GM12878 (cell line): ENCODE results near the gene ANXA3. TPM values are rescaled to one million over a fixed set of nuclear protein-coding genes. Genes with fewer than 3 reads are reported as not detected.
A peak's percentile ranks its signal among the peaks of the same experiment; 100 is the strongest.

Experiments
- ATAC-seq: fragments of 200-7000 bp; cut with Tn5 transposase; 3 replicates; pipeline ENCODE4 v1.9.1; 2020; ENCODE audit warnings: mild to moderate bottlenecking, moderate library complexity
- BruUV-seq: library from RNA; stranded (reverse); fragments of 400-500 nt; replicated peaks from 2 replicates; lab custom pipeline; 2021; lab: Mats Ljungman, UMichigan
- CTCF ChIA-PET: fragments of 300-600 bp; sonication (Branson Sonifier 250); formaldehyde crosslinking; extraction: SDS; loops from one replicate; lab custom pipeline; 2021; ENCODE audit warnings: inconsistent platforms; lab: Yijun Ruan, JAX
- POLR2A ChIA-PET: fragments of 350-600 bp; formaldehyde crosslinking; extraction: SDS; loops from one replicate; lab custom pipeline; 2021; ENCODE audit warnings: inconsistent platforms; lab: Charles Lee
- RAD21 ChIA-PET: fragments of 300-600 bp; sonication (Branson Sonifier 250); formaldehyde crosslinking; loops from one replicate; lab custom pipeline; 2023; ENCODE audit warnings: antibody characterized with exemption; ENCODE audit not compliant: unreplicated experiment; lab: Charles Lee
- SMC1A ChIA-PET: fragments of 300-600 bp; sonication (Branson Sonifier 250); formaldehyde crosslinking; loops from one replicate; lab custom pipeline; 2023; ENCODE audit not compliant: unreplicated experiment, uncharacterized antibody; lab: Charles Lee
- DNase-seq: peaks from one replicate; pipeline ENCODE4 v3.0.0-alpha.2; 2011; ENCODE audit warnings: low read depth, low spot score
- FAIRE-seq: peaks from 3 replicates; lab custom pipeline; 2011; peaks lifted over from hg19 to GRCh38; lab: Jason Lieb, UNC
- H2AFZ ChIP-seq: 2 replicates; pipeline ENCODE4 v1.6.0; 2011; ENCODE audit warnings: low read depth, low read length, control low read depth; ENCODE audit not compliant: control insufficient read depth
- H3K27ac ChIP-seq: 2 replicates; pipeline ENCODE4 v1.5.1; 2011; ENCODE audit warnings: control low read depth; ENCODE audit not compliant: control insufficient read depth, insufficient read depth
- H3K27me3 ChIP-seq, 2 experiments: replicated peaks in 1 of 2; 2 replicates each; pipeline versions ENCODE4 v1.6.0 to v1.6.1; 2011; ENCODE audit warnings: low read length in 1 of 2; ENCODE audit not compliant: control insufficient read depth in 2 of 2, insufficient read depth in 2 of 2
- H3K36me3 ChIP-seq, 2 experiments: 2 replicates each; pipeline ENCODE4 v1.5.1; 2011; ENCODE audit warnings: low read length in 1 of 2; ENCODE audit not compliant: control insufficient read depth in 2 of 2, insufficient read depth in 2 of 2
- H3K4me1 ChIP-seq: 2 replicates; pipeline ENCODE4 v1.6.1; 2011; ENCODE audit warnings: mild to moderate bottlenecking, low read length, moderate library complexity, mixed read lengths; ENCODE audit not compliant: control insufficient read depth, insufficient read depth
- H3K4me2 ChIP-seq: 2 replicates; pipeline ENCODE4 v1.6.0; 2011; ENCODE audit warnings: control low read depth; ENCODE audit not compliant: control insufficient read depth, insufficient read depth
- H3K4me3 ChIP-seq: fragments of 200-600 bp; sonication (generic); 2 replicates; pipeline ENCODE4 v1.5.1; 2016
- H3K79me2 ChIP-seq: 2 replicates; pipeline ENCODE4 v1.6.0; 2011; ENCODE audit warnings: low read length; ENCODE audit not compliant: control insufficient read depth, insufficient read depth
- H3K9ac ChIP-seq: 2 replicates; pipeline ENCODE4 v1.8.0; 2011; ENCODE audit warnings: low read length, control low read depth, mixed read lengths; ENCODE audit not compliant: control insufficient read depth, insufficient read depth
- H3K9me3 ChIP-seq: replicated peaks from 3 replicates; pipeline ENCODE4 v1.5.1; 2011; ENCODE audit warnings: mild to moderate bottlenecking, low read length; ENCODE audit not compliant: control insufficient read depth, insufficient read depth
- H4K20me1 ChIP-seq: 2 replicates; pipeline ENCODE4 v1.6.0; 2011; ENCODE audit not compliant: control insufficient read depth, insufficient read depth
- CREB1 ChIP-seq: IDR thresholded peaks from 2 replicates; pipeline ENCODE4 v1.6.1; 2012; ENCODE audit warnings: low read depth, mild to moderate bottlenecking, inconsistent platforms
- CREM ChIP-seq: IDR thresholded peaks from 2 replicates; pipeline ENCODE4 v1.6.1; 2014; ENCODE audit warnings: antibody characterized with exemption, low read depth
- CTCF ChIP-seq, 3 experiments: IDR thresholded peaks in 2 of 3; conservative IDR thresholded peaks in 1 of 3; 2 replicates each; pipeline ENCODE4 v1.5.1; 2011; ENCODE audit warnings: low read depth in 3 of 3, low read length in 3 of 3, mild to moderate bottlenecking in 3 of 3, control low read depth in 2 of 3, moderate library complexity in 2 of 3, inconsistent platforms in 1 of 3, mixed read lengths in 1 of 3; ENCODE audit not compliant: control insufficient read depth in 2 of 3, insufficient read depth in 1 of 3; ENCODE audit errors: extremely low read depth in 1 of 3
- EGR1 ChIP-seq, 2 experiments: IDR thresholded peaks; 1 replicate in 1 of 2; 2 replicates in 1 of 2; pipeline ENCODE4 v1.6.1; 2011 to 2012; ENCODE audit warnings: low read depth in 2 of 2, low read length in 2 of 2, borderline replicate concordance in 1 of 2, mild to moderate bottlenecking in 1 of 2, moderate library complexity in 1 of 2
- ETV6 ChIP-seq, 2 experiments: fragments of 450-650 bp in 1 of 2; IDR thresholded peaks in 1 of 2; conservative IDR thresholded peaks in 1 of 2; 2 replicates each; pipeline ENCODE4 v1.6.1; 2014; ENCODE audit warnings: antibody characterized with exemption in 1 of 2, borderline replicate concordance in 1 of 2, low read depth in 1 of 2, mild to moderate bottlenecking in 1 of 2, moderate library complexity in 1 of 2
- FOXK2 ChIP-seq: fragments of 450-650 bp; IDR thresholded peaks from 2 replicates; pipeline ENCODE4 v1.6.1; 2017; ENCODE audit warnings: mild to moderate bottlenecking, moderate library complexity
- JUNB ChIP-seq: IDR thresholded peaks from 2 replicates; pipeline ENCODE4 v1.6.1; 2016; ENCODE audit warnings: antibody characterized with exemption, mild to moderate bottlenecking
- MLLT1 ChIP-seq: fragments of 450-650 bp; IDR thresholded peaks from 2 replicates; pipeline ENCODE4 v1.6.1; 2016; ENCODE audit warnings: mild to moderate bottlenecking
- MTA2 ChIP-seq: fragments of 450-650 bp; IDR thresholded peaks from 2 replicates; pipeline ENCODE4 v1.6.1; 2016; ENCODE audit warnings: low read depth, mild to moderate bottlenecking, moderate library complexity
- SMC3 ChIP-seq: IDR thresholded peaks from 2 replicates; pipeline ENCODE4 v1.6.1; 2011; ENCODE audit warnings: low read length, improper control_type of control experiment, borderline replicate concordance
- SPI1 ChIP-seq: IDR thresholded peaks from 2 replicates; pipeline ENCODE4 v1.6.1; 2011; ENCODE audit warnings: low read depth, mild to moderate bottlenecking, low read length, moderate library complexity, borderline replicate concordance; ENCODE audit not compliant: insufficient read depth
- WGBS: methylation state at CpG from one replicate; pipeline ENCODE4 v1.1.6; 2016; ENCODE audit warnings: low lambda C conversion rate; ENCODE audit not compliant: insufficient replicate concordance, insufficient coverage; ENCODE audit errors: missing lambda C conversion rate; 5-methylcytosine and 5-hydroxymethylcytosine counted together
- in situ Hi-C: fragments of 300-500 bp; cut with MboI; formaldehyde crosslinking; loops from 9 replicates; pipeline ENCODE4 v1.14.3; 2018; ENCODE audit warnings: mixed read lengths
- intact Hi-C: fragments of 100-400 bp; cut with micrococcal nuclease; formaldehyde crosslinking; loops from one replicate; pipeline ENCODE4 v1.14.2; 2022; ENCODE audit not compliant: unreplicated experiment
- polyA plus RNA-seq, 11 experiments: library from polyadenylated mRNA; depleted of rRNA in 4 of 11; unstranded in 6 of 11; stranded (reverse) in 5 of 11; fragments of >200 nt; fragmentation: Nextera tagmentation in 4 of 11; fragmentation: Illumina TruSeq in 1 of 11; extraction: Ambion mirVana in 4 of 11; extraction: Trizol in 1 of 11; gene quantifications; 1 replicate in 1 of 11; 2 replicates in 10 of 11; pipeline versions ENCODE4 v1.2.1 to v1.2.3, GENCODE V29; 2011 to 2016; ENCODE audit warnings: inconsistent platforms in 2 of 11, missing spikeins in 2 of 11, low read depth in 1 of 11
- total RNA-seq, 4 experiments: library from RNA; depleted of rRNA in 3 of 4; stranded (reverse); fragments of >200 nt in 3 of 4; fragmentation: Illumina TruSeq in 1 of 4; extraction: Trizol in 1 of 4; gene quantifications; 2 replicates each; pipeline versions ENCODE4 v1.2.1 to v1.2.3, GENCODE V29; 2013 to 2021
- TF ChIP-seq, protein P1 (sequence below): fragments of 450-650 bp; IDR thresholded peaks from 2 replicates; pipeline ENCODE4 v1.6.1; 2017; ENCODE audit warnings: mild to moderate bottlenecking, moderate library complexity

Gene ANXA3
- total and polyA plus RNA-seq, 10 of the 15 experiments (the other 5 are each of a cell fraction or from before 2014, with no cell fraction given): 0.28 to 14.7 (median 0.91) TPM

- TF ChIP-seq, protein P1, sequence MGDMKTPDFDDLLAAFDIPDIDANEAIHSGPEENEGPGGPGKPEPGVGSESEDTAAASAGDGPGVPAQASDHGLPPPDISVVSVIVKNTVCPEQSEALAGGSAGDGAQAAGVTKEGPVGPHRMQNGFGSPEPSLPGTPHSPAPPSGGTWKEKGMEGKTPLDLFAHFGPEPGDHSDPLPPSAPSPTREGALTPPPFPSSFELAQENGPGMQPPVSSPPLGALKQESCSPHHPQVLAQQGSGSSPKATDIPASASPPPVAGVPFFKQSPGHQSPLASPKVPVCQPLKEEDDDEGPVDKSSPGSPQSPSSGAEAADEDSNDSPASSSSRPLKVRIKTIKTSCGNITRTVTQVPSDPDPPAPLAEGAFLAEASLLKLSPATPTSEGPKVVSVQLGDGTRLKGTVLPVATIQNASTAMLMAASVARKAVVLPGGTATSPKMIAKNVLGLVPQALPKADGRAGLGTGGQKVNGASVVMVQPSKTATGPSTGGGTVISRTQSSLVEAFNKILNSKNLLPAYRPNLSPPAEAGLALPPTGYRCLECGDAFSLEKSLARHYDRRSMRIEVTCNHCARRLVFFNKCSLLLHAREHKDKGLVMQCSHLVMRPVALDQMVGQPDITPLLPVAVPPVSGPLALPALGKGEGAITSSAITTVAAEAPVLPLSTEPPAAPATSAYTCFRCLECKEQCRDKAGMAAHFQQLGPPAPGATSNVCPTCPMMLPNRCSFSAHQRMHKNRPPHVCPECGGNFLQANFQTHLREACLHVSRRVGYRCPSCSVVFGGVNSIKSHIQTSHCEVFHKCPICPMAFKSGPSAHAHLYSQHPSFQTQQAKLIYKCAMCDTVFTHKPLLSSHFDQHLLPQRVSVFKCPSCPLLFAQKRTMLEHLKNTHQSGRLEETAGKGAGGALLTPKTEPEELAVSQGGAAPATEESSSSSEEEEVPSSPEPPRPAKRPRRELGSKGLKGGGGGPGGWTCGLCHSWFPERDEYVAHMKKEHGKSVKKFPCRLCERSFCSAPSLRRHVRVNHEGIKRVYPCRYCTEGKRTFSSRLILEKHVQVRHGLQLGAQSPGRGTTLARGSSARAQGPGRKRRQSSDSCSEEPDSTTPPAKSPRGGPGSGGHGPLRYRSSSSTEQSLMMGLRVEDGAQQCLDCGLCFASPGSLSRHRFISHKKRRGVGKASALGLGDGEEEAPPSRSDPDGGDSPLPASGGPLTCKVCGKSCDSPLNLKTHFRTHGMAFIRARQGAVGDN: no peak
- TF ChIP-seq MTA2: no peak
- TF ChIP-seq, all 136 proteins: peak for 0
Observed at GRCh38 chr4:78644063-78644691, 92.6 kb downstream of the ANXA3 start (continued).

- Histone ChIP-seq H3K27me3 (no peaks in the 10 kb centered on the region), H3K9me3 (no peaks in the 10 kb centered on the region), H3K27ac (no peak overlapping the region), H3K4me3 (no peak overlapping the region), H3K4me2 (no peak overlapping the region), H3K9ac (no peak overlapping the region), H4K20me1 (no peaks in the 10 kb centered on the region), H2AFZ (no peak overlapping the region), H3K36me3 (no peaks in the 10 kb centered on the region), H3K4me1 (peaks cover 29% of the 10 kb centered on the region), H3K79me2 (no peaks in the 10 kb centered on the region)
- intact Hi-C loops (loop anchor here (2.0 to 5.0 kb wide), 2 partner anchors 106 to 132 kb away; partner anchors contain the start of gene BMP2K), in situ Hi-C loops (no loop called here)
- FAIRE-seq (peak; percentile 91), DNase-seq (no peak), ATAC-seq (peak; percentile 92)
- 13% methylated on average over 4 of the region's 4 CpGs for WGBS
- POLR2A ChIA-PET: interaction anchor here (0.8 to 2.1 kb wide), 3 partner anchors 18 to 219 kb away, joined by 3 to 6 read pairs (median 5); no protein-coding TSS in a partner anchor
- no TSS peak for BruUV-seq
- SMC1A ChIA-PET: interaction anchor here (0.8 to 7.7 kb wide), 28 partner anchors 9 to 586 kb away, joined by 3 to 99 read pairs (median 4); no protein-coding TSS in a partner anchor
- CTCF ChIA-PET: interaction anchor here (0.6 to 8.3 kb wide), 28 partner anchors 9 to 246 kb away, joined by 3 to 101 read pairs (median 6); partner anchors contain the start of gene BMP2K
- RAD21 ChIA-PET: interaction anchor here (0.6 to 8.4 kb wide), 22 partner anchors 11 to 585 kb away, joined by 3 to 79 read pairs (median 5); no protein-coding TSS in a partner anchor
- TF ChIP-seq SMC3: peak; percentile 60; the same call in 1 of the 2 replicates
- peak; percentile 94 for TF ChIP-seq CREB1
- TF ChIP-seq MLLT1: 0 out of 2 replicates have a peak, but pooled peaks have one; percentile 59
- TF ChIP-seq ETV6 (conservative IDR thresholded peaks at IDR 0.05 in 1 of 2, IDR thresholded peaks at IDR 0.05 in 1 of 2; ENCODE audit: borderline replicate concordance in 1 of 2, low read depth in 1 of 2): 0 out of 4 replicates have a peak, but pooled peaks of 1 of the 2 experiments have one; percentile 13
- peak; percentile 32; the same call in 1 of the 2 replicates for TF ChIP-seq JUNB
- TF ChIP-seq SPI1: peak; percentile 59; the same call in 1 of the 2 replicates
- TF ChIP-seq CTCF (IDR thresholded peaks at IDR 0.05 in 2 of 3, conservative IDR thresholded peaks at IDR 0.05 in 1 of 3; ENCODE audit: control insufficient read depth in 2 of 3, extremely low read depth in 1 of 3, insufficient read depth in 1 of 3, low read depth in 3 of 3, low read length in 3 of 3): peak; percentile 78 to 92 (median 92)
- TF ChIP-seq FOXK2: no peak
- peak; percentile 94 for TF ChIP-seq CREM
- no peak for TF ChIP-seq EGR1 (IDR thresholded peaks at IDR 0.05; ENCODE audit: borderline replicate concordance in 1 of 2, low read depth in 2 of 2, low read length in 2 of 2)
Observed at GRCh38 chr4:78644744-78645330, 93.3 kb downstream of the ANXA3 start.
